ENCODE measurements around the gene RFESD.
"Not testable (repeated sequence)": the region's sequence is repeated elsewhere in the genome, so short reads cannot be mapped to it uniquely, and the experiment has no call there.

The RFESD gene

DNA sequence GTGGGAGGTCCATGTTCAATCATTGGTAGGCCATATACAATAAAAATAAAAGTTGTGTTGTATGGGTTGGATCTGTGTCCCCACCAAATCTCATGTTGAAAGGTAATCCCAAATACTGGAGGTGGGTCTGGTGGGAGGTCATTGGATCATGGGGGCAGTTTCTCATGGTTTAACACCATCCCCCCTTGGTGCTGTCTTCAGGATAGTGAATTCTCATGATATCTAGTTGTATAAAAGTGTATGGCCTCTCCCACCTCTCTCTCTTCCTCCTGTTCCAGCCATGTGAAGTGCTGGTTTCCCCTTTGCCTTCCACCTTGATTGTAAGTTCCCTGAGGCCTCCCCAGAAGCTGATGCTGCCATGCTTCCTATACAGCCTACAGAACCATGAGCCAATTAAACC is 21.1 kb downstream of the RFESD start:
- DNase-seq, result no peak

DNA sequence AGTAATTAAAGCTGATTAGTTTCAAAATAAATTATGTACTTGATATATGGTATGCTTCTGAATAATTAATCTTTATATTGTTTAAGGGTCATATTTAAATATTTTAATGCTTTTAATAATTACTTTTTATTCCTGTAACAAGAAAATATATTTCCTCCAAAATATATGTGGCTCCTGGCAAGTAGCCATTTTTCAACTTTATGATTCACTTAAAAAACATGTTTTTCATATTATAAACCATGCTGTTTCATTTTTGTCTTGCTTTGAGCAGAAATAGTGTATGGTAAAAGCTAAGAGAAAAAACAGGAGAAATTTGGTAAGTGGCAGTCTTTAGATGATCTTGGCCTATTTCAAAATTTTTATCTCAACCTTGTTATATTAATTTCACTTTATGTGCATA is 21.6 kb downstream of the RFESD start:
- DNase-seq, result no peak

DNA sequence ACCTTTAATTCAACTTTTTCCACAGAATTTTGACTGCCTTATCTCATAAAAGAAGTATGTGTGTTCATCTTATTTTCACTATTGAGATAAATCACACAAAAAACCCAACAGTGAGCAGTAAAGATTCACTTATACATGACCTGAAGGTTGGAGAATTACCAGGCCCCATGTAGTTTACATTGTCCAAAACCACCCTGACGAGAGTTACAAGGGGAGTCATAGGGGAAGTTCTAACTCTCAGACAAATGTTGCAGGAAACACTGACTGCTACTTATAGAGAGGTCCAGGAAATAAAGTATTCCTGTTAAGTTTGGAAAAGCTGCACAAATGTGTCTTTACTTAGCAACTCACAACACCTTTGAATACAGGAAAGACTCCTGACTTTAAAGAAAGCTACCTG is 22.2 kb downstream of the RFESD start:
- DNase-seq, result no peak

DNA sequence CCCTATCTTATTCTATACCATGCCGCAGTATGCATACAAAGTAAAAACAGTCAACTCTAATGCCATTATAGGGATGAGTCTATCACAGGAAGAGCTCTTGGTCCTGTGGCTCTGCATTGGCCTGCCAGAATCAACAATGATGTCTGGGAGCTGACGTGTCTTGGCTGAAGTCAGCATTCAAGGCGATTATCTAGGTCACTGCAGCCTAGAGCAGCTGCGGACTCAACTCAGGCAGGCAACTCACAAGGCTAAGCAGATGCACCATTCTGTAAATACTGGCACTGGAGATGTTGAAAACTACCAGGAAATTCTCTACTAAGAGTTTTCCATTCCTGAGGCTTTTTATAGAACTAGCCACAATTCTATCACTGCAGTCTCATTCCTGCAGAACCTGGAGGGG is 23.0 kb downstream of the RFESD start:
- no peak for DNase-seq

GRCh38 chr5:95669985-95670384 is 23.4 kb downstream of the RFESD start:
- no peak for DNase-seq

DNA sequence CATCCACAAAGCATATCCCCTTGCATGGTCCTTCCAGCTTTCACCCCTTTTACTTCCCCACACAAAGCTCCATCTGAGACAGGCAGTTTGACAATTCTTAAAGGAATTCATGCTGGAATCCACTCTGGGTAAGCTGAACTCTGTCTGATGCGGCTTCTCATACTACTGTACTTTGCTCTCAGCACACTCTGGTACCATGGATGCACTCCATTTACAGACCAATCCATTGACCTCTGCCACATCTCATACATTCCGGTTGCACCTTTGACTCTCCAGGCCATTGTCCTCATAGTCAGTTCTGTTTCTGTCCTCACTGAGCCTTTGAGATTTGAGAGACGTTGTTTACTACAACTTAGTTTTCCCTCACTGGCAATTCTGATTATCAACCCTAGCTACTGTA is 24.0 kb downstream of the RFESD start:
- no peak for DNase-seq

DNA sequence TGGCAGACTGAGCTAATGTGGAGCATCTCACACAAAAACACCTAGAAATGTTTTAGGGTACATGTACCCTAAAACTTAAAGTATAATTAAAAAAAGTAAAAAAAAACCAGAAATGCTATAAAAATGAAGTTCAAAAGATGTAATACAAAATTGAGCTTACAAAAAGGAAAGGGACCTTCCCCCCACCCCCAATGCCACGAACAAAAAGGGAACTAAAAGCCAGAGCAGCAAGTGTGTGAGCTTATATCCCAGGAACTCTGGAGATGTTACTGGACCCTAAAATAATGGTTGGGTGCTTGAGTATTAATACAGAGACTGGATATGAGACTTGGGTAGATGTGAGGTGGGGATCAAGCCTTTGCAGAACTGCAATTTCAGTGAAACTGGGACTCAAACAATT is 25.2 kb downstream of the RFESD start:
- DNase-seq, result no peak

DNA sequence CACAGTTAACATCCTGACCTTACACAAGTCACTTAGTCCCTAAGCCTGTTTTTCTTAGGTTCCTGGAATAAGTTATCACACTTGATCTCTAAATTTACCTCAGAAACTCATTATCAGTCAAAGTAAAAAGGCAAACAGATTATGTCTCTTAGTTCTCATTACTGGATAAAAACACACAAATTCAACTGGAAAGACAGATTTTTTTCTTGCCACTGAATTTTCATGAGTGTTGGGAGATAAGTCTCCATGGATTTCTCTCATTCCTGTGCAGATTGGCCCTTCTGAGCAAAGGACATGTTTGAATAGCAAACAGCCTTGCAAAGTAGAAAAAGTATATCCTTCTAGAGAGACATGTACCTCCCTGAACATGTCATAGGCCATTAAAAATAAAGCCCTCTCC is 26.1 kb downstream of the RFESD start:
- DNase-seq, result no peak

DNA sequence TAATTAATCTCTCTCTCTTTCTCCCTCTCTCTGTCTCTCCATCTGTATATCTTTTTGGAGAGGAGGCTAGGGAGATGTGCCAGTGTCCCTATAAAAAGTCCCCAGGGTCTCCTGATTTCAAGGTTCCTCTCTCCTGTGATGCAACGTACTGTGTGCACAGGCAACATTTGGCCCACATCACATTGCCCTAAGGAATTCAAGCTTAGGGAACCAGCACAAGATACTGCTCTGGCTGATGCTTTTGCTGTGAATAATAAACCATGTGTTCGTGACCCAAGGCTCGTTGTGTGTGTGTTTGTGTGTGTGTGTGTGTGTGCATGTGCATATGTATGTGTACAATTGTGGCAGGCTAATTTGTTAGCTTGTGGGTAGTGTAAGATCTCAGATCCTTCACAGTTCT is 26.5 kb downstream of the RFESD start:
- DNase-seq, result no peak

DNA sequence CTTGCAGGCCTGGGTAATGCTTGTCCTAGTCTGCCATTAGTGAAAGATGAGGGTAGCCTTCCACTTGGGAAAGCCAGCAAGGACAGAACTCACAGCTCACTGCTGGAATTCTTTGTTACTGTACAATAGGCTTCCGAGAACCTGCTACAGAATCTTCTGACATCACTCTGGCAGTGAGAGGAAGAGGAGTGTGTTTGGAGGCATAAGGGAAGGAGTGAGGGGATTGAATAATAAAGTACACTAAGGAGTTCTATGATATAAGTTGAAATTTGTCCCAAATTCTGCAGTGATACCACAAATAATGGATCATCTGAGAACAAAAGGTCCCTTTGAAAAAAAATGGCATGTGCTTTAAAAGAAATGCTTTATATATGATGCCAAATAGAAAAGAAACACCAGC is 36.3 kb downstream of the RFESD start, which contains the start of gene SPATA9:
Gene SPATA9 (minus strand): TSS at position 101 of the 400 bp plus-strand sequence. CDS start 137 bp downstream, outside the sequence.
- no peak for DNase-seq

DNA sequence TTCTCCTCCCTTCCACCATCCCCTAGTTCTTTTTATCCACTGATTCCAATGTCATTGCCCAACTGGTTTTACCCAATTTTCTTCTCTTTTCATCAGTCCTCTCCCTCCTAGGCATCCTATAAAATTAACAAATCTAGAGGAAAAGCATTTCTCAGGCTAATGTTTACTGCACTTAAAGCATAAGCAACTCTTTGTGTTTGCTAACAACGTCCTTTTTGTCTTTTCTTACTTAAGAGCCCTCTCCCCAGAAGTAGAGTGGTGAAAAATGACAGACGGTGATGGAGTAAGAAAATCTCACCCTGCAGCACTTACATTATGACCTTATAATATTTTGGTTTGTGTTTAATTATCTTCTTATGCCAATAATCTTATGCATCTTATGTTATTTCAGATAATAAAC is 37.8 kb downstream of the RFESD start:
- no peak for DNase-seq

GRCh38 chr5:95686651-95687050 is 40.1 kb downstream of the RFESD start:
- no peak for DNase-seq

DNA sequence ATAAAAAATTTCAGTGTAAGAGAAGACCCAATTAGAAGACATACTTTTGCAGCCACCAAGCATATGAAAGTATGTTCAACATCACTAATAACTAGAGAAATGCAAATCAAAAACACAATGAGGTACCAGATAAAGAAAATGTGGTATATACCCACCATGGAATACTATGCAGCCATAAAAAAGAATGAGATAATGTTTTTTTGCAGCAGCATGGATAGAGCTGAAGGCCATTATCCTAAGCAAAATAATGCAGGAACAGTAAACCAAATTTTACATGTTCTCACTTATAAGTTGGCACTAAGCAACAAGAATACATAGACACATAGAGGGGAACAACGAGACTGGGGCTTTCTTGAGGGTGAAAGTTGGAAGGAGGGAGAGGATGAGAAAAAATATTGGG is 43.1 kb downstream of the RFESD start:
- no peak for DNase-seq

- DNase-seq, result no peak
Measured at GRCh38 chr5:95690333-95690732, 43.8 kb downstream of the RFESD start.

GRCh38 chr5:95697781-95698681 is 51.5 kb downstream of the RFESD start:
- no peak for DNase-seq

- DNase-seq, result no peak
Measured at GRCh38 chr5:95699337-95699736, 52.8 kb downstream of the RFESD start.

- DNase-seq, result no peak
Measured at GRCh38 chr5:95701074-95701473, 54.5 kb downstream of the RFESD start.

- no peak for DNase-seq
Measured at GRCh38 chr5:95704150-95704549, 57.6 kb downstream of the RFESD start.

DNA sequence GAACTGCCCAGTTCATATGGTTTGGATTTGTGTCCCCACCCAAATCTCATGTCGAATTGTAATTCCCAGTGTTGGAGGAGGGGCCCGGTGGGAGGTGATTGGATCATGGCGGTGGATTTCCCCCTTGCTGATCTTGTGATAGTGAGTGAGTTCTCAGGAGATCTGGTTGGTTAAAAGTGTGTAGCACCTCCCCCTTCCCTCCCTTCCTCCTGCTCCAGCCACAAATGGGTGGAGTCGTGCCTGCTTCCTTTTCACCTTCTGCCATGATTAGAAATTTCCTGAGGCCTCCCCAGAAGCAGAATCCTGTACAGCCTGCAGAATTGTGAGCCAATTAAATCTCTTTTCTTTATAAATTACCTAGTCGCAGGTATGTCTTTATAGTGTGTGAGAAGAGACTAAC is 59.6 kb downstream of the RFESD start:
- DNase-seq, result not testable (repeated sequence)

- DNase-seq, result no peak
Measured at GRCh38 chr5:95707055-95707454, 60.5 kb downstream of the RFESD start.

Data from CD4-positive, alpha-beta T cell treated with Interleukin-17A for 1 hour (primary cell).